Gastroesophageal sphincter (tissue), 3 donors: Measurements from ENCODE around the gene LRIT1.

Experiments used
- POLR2AphosphoS5 ChIP-seq: sonication (generic); formaldehyde crosslinking; IDR thresholded peaks from one replicate; pipeline ENCODE4 v1.6.1; 2017; ENCODE audit warnings: antibody characterized with exemption
- TF ChIP-seq, protein P1 (sequence below), 4 experiments: fragments of 200-600 bp in 2 of 4; fragments of 450-650 bp in 2 of 4; sonication (generic) in 1 of 4; IDR thresholded peaks; one replicate each; pipeline ENCODE4 v1.5.1; 2017 to 2019; ENCODE audit warnings: antibody characterized with exemption in 4 of 4, mild to moderate bottlenecking in 2 of 4, moderate library complexity in 2 of 4

DNA sequence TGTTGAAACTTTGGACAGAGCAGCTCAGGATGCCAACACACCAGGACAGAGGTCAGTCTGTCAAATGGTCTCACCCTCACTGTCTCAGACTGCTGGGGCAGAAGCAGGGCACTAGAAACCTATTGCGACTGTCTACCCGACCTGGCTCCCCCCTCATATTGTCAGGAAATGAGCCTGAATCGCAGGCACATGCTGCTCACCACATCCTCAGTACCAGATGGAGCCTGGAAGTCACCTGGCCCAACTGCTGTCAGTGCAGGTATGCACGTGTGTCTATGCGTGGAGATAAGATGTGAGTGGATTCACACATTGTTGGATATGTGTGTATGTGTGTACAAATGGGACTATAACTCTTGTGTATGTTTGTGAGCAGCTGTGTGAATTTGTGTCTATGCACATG, 50.2 kb downstream of the LRIT1 start:
- TF ChIP-seq POLR2AphosphoS5 = no peak
- TF ChIP-seq, protein P1, sequence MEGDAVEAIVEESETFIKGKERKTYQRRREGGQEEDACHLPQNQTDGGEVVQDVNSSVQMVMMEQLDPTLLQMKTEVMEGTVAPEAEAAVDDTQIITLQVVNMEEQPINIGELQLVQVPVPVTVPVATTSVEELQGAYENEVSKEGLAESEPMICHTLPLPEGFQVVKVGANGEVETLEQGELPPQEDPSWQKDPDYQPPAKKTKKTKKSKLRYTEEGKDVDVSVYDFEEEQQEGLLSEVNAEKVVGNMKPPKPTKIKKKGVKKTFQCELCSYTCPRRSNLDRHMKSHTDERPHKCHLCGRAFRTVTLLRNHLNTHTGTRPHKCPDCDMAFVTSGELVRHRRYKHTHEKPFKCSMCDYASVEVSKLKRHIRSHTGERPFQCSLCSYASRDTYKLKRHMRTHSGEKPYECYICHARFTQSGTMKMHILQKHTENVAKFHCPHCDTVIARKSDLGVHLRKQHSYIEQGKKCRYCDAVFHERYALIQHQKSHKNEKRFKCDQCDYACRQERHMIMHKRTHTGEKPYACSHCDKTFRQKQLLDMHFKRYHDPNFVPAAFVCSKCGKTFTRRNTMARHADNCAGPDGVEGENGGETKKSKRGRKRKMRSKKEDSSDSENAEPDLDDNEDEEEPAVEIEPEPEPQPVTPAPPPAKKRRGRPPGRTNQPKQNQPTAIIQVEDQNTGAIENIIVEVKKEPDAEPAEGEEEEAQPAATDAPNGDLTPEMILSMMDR (IDR thresholded peaks at IDR 0.05) = no peak
